GM21423 (cell line): ENCODE measurements around the gene CPO.
A peak's percentile ranks its signal among the peaks of the same experiment; 100 is the strongest.
"Not testable (repeated sequence)": the region's sequence is repeated elsewhere in the genome, so short reads cannot be mapped to it uniquely, and the experiment has no call there.

Experiments
- ATAC-seq: cut with Tn5 transposase; IDR thresholded peaks from one replicate; pipeline ENCODE4 v1.9.1; 2021; ENCODE audit warnings: mild to moderate bottlenecking, moderate library complexity; ENCODE audit not compliant: unreplicated experiment

The CPO gene

GRCh38 chr2:206939340-206939739 lies at the start of gene CPO:
CPO (plus strand) TSS chr2:206939518; CDS start chr2:206939600, 82 bp downstream.
- ATAC-seq = no peak

- no peak for ATAC-seq
These were observed 49.1 kb upstream of the CPO start for GRCh38 chr2:206890179-206890578.

GRCh38 chr2:206890926-206891325 lies 48.4 kb upstream of the CPO start:
- ATAC-seq = no peak

- peak; percentile 81 for ATAC-seq
These were observed 24.2 kb upstream of the CPO start for GRCh38 chr2:206915121-206915520.

GRCh38 chr2:206918263-206918662 lies 21.1 kb upstream of the CPO start:
- no peak for ATAC-seq

GRCh38 chr2:206920310-206920709 lies 19.0 kb upstream of the CPO start:
- ATAC-seq = no peak

GRCh38 chr2:206920951-206921350 lies 18.4 kb upstream of the CPO start:
- no peak for ATAC-seq

- ATAC-seq = no peak
These were observed 17.8 kb upstream of the CPO start for GRCh38 chr2:206921529-206921928.

- no peak for ATAC-seq
These were observed 3.1 kb upstream of the CPO start for GRCh38 chr2:206935991-206936842.

- ATAC-seq = no peak
These were observed 2.5 kb upstream of the CPO start for GRCh38 chr2:206936843-206937230.

GRCh38 chr2:206937555-206937954 lies 1.8 kb upstream of the CPO start:
- peak; percentile 63 for ATAC-seq

GRCh38 chr2:206940546-206940945 lies 1.2 kb downstream of the CPO start:
- ATAC-seq = no peak

GRCh38 chr2:206942592-206943478 lies 3.5 kb downstream of the CPO start:
- ATAC-seq = no peak

- not testable (repeated sequence) for ATAC-seq
These were observed 14.1 kb downstream of the CPO start for GRCh38 chr2:206953404-206953803.

- no peak for ATAC-seq
These were observed 15.9 kb downstream of the CPO start for GRCh38 chr2:206955253-206955652.

GRCh38 chr2:206958261-206958660 lies 18.9 kb downstream of the CPO start:
- no peak for ATAC-seq

- no peak for ATAC-seq
These were observed 23.6 kb downstream of the CPO start for GRCh38 chr2:206962966-206963365.

GRCh38 chr2:206968134-206969086 lies 29.1 kb downstream of the CPO start:
- no peak for ATAC-seq

- no peak for ATAC-seq
These were observed 29.9 kb downstream of the CPO start for GRCh38 chr2:206969192-206969591.

- no peak for ATAC-seq
These were observed 31.5 kb downstream of the CPO start for GRCh38 chr2:206970589-206971360.
